Esophagus muscularis mucosa (tissue), 3 donors: ENCODE measurements around the gene MXRA8.

Source experiments
- CTCF ChIP-seq, 3 experiments: fragments of 200-600 bp in 2 of 3; fragments of 450-650 bp in 1 of 3; sonication (generic) in 2 of 3; IDR thresholded peaks; one replicate each; pipeline ENCODE4 v1.5.1; 2017 to 2019; ENCODE audit warnings: antibody characterized with exemption in 3 of 3, mild to moderate bottlenecking in 2 of 3, moderate library complexity in 1 of 3
- POLR2A ChIP-seq: fragments of 450-650 bp; IDR thresholded peaks from one replicate; pipeline ENCODE4 v1.6.1; 2017; ENCODE audit warnings: antibody characterized with exemption, moderate library complexity, mild to moderate bottlenecking, low read depth
- POLR2AphosphoS5 ChIP-seq, 2 donors: sonication (generic); formaldehyde crosslinking; IDR thresholded peaks; one replicate each; pipeline ENCODE4 v1.6.1; 2017; ENCODE audit warnings: antibody characterized with exemption in 2 of 2

DNA sequence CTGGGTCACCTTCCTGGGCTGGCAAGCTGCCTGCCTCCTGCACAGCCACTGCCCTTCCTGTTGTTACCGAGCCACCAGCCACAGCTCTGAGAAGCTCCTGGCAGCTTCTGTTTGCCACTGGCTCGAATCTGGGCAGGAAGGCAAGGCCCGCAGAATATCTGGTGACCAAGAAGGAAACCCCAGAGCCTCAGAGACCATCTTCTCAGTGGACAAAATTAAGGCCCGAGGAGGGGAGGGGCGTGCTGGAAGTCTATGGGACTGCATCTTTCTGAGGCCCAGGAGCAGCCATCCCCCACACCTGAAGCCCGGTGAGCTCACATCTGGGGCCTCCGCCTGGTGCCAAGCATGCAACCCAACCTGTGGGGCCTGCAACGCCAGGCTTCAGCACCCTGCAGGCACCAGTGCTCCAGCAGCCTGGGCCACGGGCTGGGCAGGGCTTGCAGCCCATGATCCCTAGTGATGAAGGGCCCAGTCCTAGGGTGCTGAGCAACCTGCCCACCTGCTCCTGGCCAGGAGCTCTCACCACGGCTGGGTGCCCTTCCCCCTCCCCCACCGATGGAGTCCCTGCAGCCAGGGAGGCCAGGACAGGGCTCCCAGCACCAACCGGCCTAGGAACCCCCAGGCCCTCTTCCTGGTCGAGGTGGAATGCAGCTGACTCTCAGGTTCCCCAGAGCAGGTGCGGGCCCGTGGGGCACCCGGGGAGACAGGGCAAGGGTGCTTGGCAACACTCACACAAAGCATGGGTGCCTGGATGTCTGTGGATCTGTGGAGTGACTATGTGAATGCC lies 32.9 kb downstream of the MXRA8 start:
- TF ChIP-seq CTCF (IDR thresholded peaks at IDR 0.05) (no peak), POLR2AphosphoS5 (IDR thresholded peaks at IDR 0.05) (peak in 1 of 2 donors; percentile 14), POLR2A (no peak)
